B cell (primary cell): Measurements from ENCODE around the gene FRMPD3.

Source experiments
- CTCF ChIP-seq: fragments of 200-600 bp; IDR thresholded peaks from one replicate; pipeline ENCODE4 v1.8.0; 2022; ENCODE audit warnings: antibody characterized with exemption, mild to moderate bottlenecking
- EZH2 ChIP-seq: IDR thresholded peaks from 2 replicates; pipeline ENCODE4 v1.6.1; 2012; ENCODE audit warnings: borderline replicate concordance, low read depth, mild to moderate bottlenecking, moderate library complexity, low read length; ENCODE audit not compliant: insufficient read depth, poor library complexity, severe bottlenecking

GRCh38 chrX:107454302-107454701 lies 4.8 kb downstream of the FRMPD3 start:
- TF ChIP-seq CTCF (no peak), EZH2 (no peak)
